HUDEP-2 (cell line): ENCODE results near the gene IFITM5.

Experiments
- DNase-seq, 76 experiments: peaks; one replicate each; lab custom pipeline; 2025; ENCODE audit not compliant: unreplicated experiment in 76 of 76; lab: John Stamatoyannopoulos, UW

Gene IFITM5

GRCh38 chr11:269146-269890, 30.0 kb downstream of the IFITM5 start:
- peak in 25 of 76 experiments; percentile 14 to 67 (median 41) for DNase-seq

- DNase-seq = peak in 56 of 76 experiments; percentile 7 to 75 (median 46)
Observed at GRCh38 chr11:268716-269145, 30.6 kb downstream of the IFITM5 start.

DNA sequence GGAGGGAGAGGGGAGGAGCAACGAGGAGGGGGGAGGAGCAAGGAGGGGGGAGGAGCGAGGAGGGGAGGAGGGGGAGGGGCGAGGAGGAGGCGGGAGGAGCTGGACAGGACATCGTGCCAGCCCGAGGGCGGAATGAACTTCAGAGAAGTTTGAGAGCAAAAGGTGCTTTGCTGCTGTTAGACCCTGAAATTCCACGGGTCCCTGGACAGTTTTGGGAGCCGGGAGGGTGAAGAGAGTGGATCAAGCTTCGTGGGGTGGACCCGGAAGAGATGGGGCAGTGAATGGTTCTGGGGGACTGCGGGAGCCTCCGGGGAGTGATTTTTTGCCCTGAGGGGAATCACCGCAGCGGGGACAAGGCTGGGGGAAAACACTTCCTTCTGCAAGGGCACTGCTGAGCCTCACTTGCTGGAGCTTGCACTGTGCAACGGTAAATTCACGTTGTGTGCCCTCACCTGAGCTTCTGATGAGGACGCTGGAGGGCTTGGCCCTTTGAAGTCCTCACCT, 31.8 kb downstream of the IFITM5 start:
- peak in 20 of 76 experiments; percentile 10 to 51 (median 35) for DNase-seq

DNA sequence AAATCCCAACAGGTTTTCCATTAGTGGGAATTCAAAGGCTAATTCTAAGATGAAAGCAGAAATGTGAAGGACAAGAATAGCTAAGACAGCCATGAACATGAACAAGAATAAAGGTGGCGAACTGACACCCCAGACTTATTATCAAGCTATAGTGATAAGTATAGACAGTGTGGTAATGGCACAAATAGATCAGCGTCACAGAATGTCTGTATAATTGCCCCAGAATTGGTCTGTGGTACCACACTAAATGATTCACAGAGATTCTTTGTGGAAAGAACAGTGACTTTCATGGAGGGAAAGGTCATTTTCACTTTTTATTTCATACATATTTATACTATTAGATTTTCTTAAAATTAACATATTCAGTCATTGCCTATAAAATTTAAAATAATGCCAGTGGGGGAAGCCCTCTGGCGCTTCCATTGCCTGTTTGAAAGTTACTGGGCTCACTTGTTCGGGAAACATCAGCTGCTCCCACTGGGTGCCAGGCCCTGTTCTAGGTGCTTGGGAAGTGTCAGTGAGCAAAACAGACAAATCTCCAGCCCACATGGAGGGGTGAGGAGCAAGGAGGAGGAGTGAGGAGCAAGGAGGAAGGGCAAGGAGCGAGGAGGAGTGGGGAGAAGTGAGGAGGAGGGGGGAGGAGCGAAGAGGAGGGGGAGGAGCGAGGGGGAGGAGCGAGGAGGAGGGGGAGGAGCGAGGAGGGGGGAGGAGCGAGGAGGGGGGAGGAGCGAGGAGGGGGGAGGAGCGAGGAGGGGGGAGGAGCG, 32.5 kb downstream of the IFITM5 start:
- peak in 1 of 76 experiments; percentile 38 for DNase-seq

GRCh38 chr11:261624-262023, 37.7 kb downstream of the IFITM5 start:
- no peak for DNase-seq

DNA sequence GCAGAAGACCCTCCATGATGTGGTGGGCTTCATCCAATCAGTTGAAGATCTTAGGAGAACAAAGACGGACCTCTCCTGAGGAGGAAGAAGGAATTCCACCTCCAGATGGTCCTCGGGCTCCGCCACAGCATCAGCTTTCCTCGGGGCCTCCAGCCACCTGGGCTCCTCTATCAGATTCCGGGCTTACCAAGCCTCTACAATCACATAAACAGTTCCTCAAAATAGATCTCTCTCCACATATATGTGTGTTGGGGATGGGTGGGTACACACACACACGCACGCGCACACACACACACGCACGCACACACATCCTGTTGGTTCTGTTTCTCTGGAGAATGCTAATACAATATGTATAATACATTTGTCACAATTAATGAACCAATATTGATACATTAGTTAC, 39.9 kb downstream of the IFITM5 start:
- DNase-seq = no peak

- peak in 7 of 76 experiments; percentile 7 to 22 (median 11) for DNase-seq
Observed at GRCh38 chr11:257766-258493, 41.4 kb downstream of the IFITM5 start.

GRCh38 chr11:256952-257737, 42.2 kb downstream of the IFITM5 start:
- no peak for DNase-seq

DNA sequence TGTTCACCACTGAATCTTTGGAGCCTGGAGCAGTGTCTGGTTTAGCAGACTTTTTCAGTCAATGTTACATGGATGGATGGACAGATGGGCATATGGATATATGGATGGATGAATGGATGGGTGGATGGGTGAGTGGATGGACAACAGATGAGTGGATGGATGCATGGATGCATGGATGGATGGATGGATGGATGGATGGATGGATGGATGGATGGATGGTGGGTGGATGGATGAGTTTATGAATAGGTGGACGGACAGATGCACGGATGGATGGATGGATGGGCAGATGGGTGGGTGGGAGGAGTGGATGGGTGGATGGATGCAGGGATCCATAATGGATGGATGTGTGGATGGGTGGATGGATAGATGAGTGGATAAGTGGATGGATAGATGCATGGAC, 43.5 kb downstream of the IFITM5 start:
- DNase-seq = no peak

DNA sequence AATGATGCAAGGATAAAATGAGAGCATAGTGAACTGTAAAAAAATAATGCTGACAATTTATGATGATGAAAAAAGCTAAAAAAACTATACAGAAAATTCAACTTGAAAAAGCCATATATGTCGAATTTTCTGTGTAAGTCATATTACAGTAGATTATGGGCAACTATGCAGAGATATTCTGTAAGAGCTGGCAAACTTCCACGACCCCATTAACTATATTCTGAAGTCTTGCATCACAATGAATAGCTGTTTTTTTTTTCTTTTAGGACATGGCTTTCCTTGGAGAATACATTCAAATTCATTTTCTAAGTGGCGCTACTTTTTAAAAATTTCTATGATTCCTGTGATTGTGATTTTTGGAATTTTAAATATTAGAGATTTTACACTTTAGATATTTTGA, 44.1 kb downstream of the IFITM5 start:
- DNase-seq = no peak

DNA sequence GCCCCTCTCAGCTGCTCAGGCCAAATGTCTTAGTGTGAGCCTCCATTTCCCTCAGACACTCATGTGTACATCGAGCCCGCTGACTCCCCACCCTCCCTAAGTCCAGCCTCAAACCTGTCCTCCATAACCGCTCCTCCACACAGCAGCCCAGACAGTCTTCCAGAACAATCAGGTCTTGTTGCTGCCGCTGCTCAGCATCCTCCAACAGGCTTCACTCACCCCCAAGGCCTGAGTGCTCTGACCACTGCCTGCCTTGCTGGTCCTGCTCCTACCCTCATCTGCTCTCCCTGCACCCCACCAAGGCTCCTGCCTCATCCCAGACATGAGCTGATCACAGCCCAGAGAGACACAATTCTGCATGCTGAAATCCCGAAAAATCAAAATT, 45.4 kb downstream of the IFITM5 start:
- no peak for DNase-seq

- no peak for DNase-seq
Observed at GRCh38 chr11:253160-253885, 46.0 kb downstream of the IFITM5 start.

GRCh38 chr11:252666-253065, 46.7 kb downstream of the IFITM5 start:
- DNase-seq = no peak

DNA sequence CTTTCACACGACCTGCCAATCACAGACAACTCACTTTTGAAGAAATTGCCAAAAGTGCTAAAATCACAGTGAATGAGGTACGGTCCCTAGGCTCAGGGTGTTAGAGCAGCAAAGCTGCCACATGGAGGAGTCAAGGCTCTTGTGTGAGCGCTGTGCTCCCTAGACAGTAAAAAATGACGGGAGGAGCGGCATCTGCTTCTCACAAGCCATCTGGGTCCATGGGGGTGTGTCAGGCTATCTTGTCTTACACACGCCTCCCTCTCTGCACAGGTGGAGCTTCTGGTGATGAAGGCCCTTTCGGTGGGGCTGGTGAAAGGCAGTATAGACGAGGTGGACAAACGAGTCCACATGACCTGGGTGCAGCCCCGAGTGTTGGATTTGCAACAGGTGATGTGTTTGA, 47.8 kb downstream of the IFITM5 start:
- no peak for DNase-seq

- peak in 47 of 76 experiments; percentile 4 to 65 (median 34) for DNase-seq
Observed at GRCh38 chr11:250740-251299, 48.5 kb downstream of the IFITM5 start.

DNA sequence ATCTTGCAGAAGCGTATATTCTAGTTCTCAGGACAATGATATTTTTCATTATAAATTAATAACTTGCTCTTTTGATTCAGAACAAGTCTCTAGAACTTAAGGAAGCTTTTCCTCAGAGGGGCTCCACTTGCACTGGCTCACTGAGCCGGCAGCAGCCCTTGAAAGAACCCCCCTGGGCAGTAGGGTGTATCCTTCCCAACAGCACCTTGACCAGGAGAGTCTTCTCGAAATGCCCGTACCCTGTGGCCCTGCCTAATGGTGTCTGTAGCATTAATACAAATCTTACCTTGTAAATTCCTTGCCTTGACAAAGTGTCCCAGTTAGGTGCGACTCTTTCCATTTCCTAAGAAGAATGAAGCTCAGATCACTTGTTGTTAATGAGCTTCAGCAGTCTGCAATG, 49.1 kb downstream of the IFITM5 start:
- no peak for DNase-seq

- DNase-seq = no peak
Observed at GRCh38 chr11:249062-249461, 50.3 kb downstream of the IFITM5 start.
